D721Med (cell line): ENCODE measurements around the gene MEX3C.

ENCODE experiments used
- DNase-seq: peaks from one replicate; pipeline ENCODE4 v3.0.0; 2011; ENCODE audit warnings: low spot score; ENCODE audit not compliant: insufficient read length
- FAIRE-seq: peaks from 2 replicates; lab custom pipeline; 2011; peaks lifted over from hg19 to GRCh38; lab: Jason Lieb, UNC
- CTCF ChIP-seq: IDR thresholded peaks from 2 replicates; pipeline ENCODE4 v1.5.1; 2012; ENCODE audit warnings: mild to moderate bottlenecking, control low read depth; ENCODE audit not compliant: insufficient read depth; ENCODE audit errors: missing control alignments

Gene MEX3C

GRCh38 chr18:51135364-51135763 is 62.1 kb downstream of the MEX3C start:
- FAIRE-seq = no peak
- DNase-seq = no peak

GRCh38 chr18:51134721-51135120 is 62.8 kb downstream of the MEX3C start:
- FAIRE-seq (no peak), DNase-seq (no peak)
- TF ChIP-seq CTCF = no peak

More at GRCh38 chr18:51135364-51135763, 62.1 kb downstream of the MEX3C start:
- TF ChIP-seq CTCF = no peak

GRCh38 chr18:51133580-51134160 is 63.8 kb downstream of the MEX3C start:
- TF ChIP-seq CTCF = no peak
- DNase-seq = no peak

GRCh38 chr18:51132256-51132935 is 65.1 kb downstream of the MEX3C start:
- FAIRE-seq (no peak), DNase-seq (no peak)
- TF ChIP-seq CTCF = no peak

More at GRCh38 chr18:51133580-51134160, 63.8 kb downstream of the MEX3C start:
- no peak for FAIRE-seq

- FAIRE-seq = no peak
- TF ChIP-seq CTCF = no peak
These were observed 68.9 kb downstream of the MEX3C start for GRCh38 chr18:51128533-51128932.

GRCh38 chr18:51127664-51128063 is 69.8 kb downstream of the MEX3C start:
- FAIRE-seq = peak; percentile 82
- TF ChIP-seq CTCF = no peak

More at GRCh38 chr18:51128533-51128932, 68.9 kb downstream of the MEX3C start:
- DNase-seq = no peak

GRCh38 chr18:51125976-51126375 is 71.5 kb downstream of the MEX3C start:
- DNase-seq (no peak), FAIRE-seq (no peak)
- no peak for TF ChIP-seq CTCF

More at GRCh38 chr18:51127664-51128063, 69.8 kb downstream of the MEX3C start:
- no peak for DNase-seq
